ENCODE results near the gene SYNPO2.
"Not testable (repeated sequence)": the region's sequence is repeated elsewhere in the genome, so short reads cannot be mapped to it uniquely, and the experiment has no call there.

The SYNPO2 gene

GRCh38 chr4:119000400-119000799 lies 111.7 kb downstream of the SYNPO2 start:
- Histone ChIP-seq H3K27me3 (ENCODE audit: insufficient read depth, low read length, poor library complexity) (peaks cover 2% of the 10 kb centered on the region), H3K9me3 (ENCODE audit: insufficient read depth, low read length, severe bottlenecking) (no peaks in the 10 kb centered on the region), H3K36me3 (ENCODE audit: insufficient read depth, low read length) (no peaks in the 10 kb centered on the region), H3K9ac (ENCODE audit: low read depth, low read length) (no peak overlapping the region), H3K4me3 (ENCODE audit: low read depth in 1 of 2, low read length in 2 of 2) (no peak overlapping the region), H3K4me2 (ENCODE audit: insufficient read depth, low read length) (no peak overlapping the region), H4K20me1 (ENCODE audit: insufficient read depth, low read length) (no peaks in the 10 kb centered on the region), H3K79me2 (ENCODE audit: insufficient read depth, low read length) (no peaks in the 10 kb centered on the region), H2AFZ (ENCODE audit: low read depth, low read length) (no peak overlapping the region), H3K27ac (ENCODE audit: low read length) (no peak overlapping the region), H3K4me1 (ENCODE audit: insufficient read depth, low read length) (no peaks in the 10 kb centered on the region)
- no peak for TF ChIP-seq EZH2 (IDR thresholded peaks at IDR 0.05; ENCODE audit: borderline replicate concordance, low read depth, low read length, severe bottlenecking)
- TF ChIP-seq, protein P1, sequence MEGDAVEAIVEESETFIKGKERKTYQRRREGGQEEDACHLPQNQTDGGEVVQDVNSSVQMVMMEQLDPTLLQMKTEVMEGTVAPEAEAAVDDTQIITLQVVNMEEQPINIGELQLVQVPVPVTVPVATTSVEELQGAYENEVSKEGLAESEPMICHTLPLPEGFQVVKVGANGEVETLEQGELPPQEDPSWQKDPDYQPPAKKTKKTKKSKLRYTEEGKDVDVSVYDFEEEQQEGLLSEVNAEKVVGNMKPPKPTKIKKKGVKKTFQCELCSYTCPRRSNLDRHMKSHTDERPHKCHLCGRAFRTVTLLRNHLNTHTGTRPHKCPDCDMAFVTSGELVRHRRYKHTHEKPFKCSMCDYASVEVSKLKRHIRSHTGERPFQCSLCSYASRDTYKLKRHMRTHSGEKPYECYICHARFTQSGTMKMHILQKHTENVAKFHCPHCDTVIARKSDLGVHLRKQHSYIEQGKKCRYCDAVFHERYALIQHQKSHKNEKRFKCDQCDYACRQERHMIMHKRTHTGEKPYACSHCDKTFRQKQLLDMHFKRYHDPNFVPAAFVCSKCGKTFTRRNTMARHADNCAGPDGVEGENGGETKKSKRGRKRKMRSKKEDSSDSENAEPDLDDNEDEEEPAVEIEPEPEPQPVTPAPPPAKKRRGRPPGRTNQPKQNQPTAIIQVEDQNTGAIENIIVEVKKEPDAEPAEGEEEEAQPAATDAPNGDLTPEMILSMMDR (IDR thresholded peaks at IDR 0.05; ENCODE audit: borderline replicate concordance, extremely low read depth, low read length, poor library complexity, severe bottlenecking), result no peak
- DNase-seq, result no peak
- no peak for ATAC-seq (ENCODE audit: insufficient read depth, low read depth)

GRCh38 chr4:119002476-119002875 lies 113.8 kb downstream of the SYNPO2 start:
- Histone ChIP-seq H3K4me2 (ENCODE audit: insufficient read depth, low read length) (no peak overlapping the region), H3K9ac (ENCODE audit: low read depth, low read length) (no peak overlapping the region), H3K4me1 (ENCODE audit: insufficient read depth, low read length) (no peaks in the 10 kb centered on the region), H4K20me1 (ENCODE audit: insufficient read depth, low read length) (no peaks in the 10 kb centered on the region), H3K27ac (ENCODE audit: low read length) (no peak overlapping the region), H2AFZ (ENCODE audit: low read depth, low read length) (no peak overlapping the region), H3K79me2 (ENCODE audit: insufficient read depth, low read length) (no peaks in the 10 kb centered on the region), H3K9me3 (ENCODE audit: insufficient read depth, low read length, severe bottlenecking) (no peaks in the 10 kb centered on the region), H3K4me3 (ENCODE audit: low read depth in 1 of 2, low read length in 2 of 2) (no peak overlapping the region), H3K27me3 (ENCODE audit: insufficient read depth, low read length, poor library complexity) (peaks cover 2% of the 10 kb centered on the region), H3K36me3 (ENCODE audit: insufficient read depth, low read length) (no peaks in the 10 kb centered on the region)
- TF ChIP-seq, protein P1 (IDR thresholded peaks at IDR 0.05; ENCODE audit: borderline replicate concordance, extremely low read depth, low read length, poor library complexity, severe bottlenecking), result no peak
- TF ChIP-seq EZH2 (IDR thresholded peaks at IDR 0.05; ENCODE audit: borderline replicate concordance, low read depth, low read length, severe bottlenecking), result no peak
- no peak for ATAC-seq (ENCODE audit: insufficient read depth, low read depth)
- no peak for DNase-seq

DNA sequence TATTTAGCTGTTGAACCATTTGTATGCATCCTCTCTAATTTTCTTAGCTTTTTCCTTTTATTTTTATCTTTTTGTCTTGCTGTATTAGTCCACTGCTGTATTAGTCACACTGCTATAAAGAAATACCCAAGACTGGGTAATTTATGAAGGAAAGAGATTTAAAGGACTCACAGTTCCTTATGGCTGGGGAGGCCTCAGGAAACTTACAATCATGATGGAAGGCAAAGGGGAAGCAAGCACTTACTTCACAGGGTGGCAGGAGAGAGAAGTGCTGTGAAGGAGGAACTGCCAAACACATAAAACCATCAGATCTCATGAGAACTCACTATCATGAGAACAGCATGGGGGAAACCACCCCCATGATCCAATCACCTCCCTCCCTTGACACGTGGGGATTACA lies 114.3 kb downstream of the SYNPO2 start:
- H2AFZ ChIP-seq (ENCODE audit: low read depth, low read length); H3K9ac ChIP-seq (ENCODE audit: low read depth, low read length); H3K36me3 ChIP-seq (ENCODE audit: insufficient read depth, low read length); H3K27me3 ChIP-seq (ENCODE audit: insufficient read depth, low read length, poor library complexity); H3K4me2 ChIP-seq (ENCODE audit: insufficient read depth, low read length); ATAC-seq (ENCODE audit: insufficient read depth, low read depth); H3K79me2 ChIP-seq (ENCODE audit: insufficient read depth, low read length); H3K9me3 ChIP-seq (ENCODE audit: insufficient read depth, low read length, severe bottlenecking); H4K20me1 ChIP-seq (ENCODE audit: insufficient read depth, low read length); DNase-seq; H3K27ac ChIP-seq (ENCODE audit: low read length); H3K4me3 ChIP-seq (ENCODE audit: low read depth in 1 of 2, low read length in 2 of 2); H3K4me1 ChIP-seq (ENCODE audit: insufficient read depth, low read length): not testable (repeated sequence)

DNA sequence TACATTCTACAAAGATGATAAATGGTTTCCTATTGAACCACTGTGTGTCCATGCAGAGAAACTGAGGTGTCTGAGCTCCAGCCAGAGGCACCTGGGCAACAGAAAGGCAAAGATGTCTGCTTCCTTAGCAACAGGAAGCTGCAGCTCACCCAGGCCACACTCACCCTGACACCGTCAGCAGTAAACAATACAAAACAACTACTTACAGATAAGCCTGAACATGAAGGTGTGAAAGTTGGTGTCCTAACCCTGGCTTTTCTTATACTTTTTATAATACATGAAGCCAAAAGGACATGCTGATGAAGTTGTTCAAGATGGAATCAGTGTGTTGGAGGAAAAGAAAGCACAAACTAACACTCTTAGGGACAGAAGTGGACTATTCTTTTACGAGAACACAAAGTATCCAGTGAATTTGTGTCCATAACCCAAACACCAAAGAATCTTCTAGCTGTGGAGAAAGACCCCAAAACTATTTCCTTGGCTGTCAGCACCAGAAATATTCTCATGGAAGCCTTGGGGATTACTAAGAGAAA lies 117.3 kb downstream of the SYNPO2 start:
- Histone ChIP-seq H3K4me3 (ENCODE audit: low read depth in 1 of 2, low read length in 2 of 2) (no peak overlapping the region), H4K20me1 (ENCODE audit: insufficient read depth, low read length) (no peaks in the 10 kb centered on the region), H3K9me3 (ENCODE audit: insufficient read depth, low read length, severe bottlenecking) (no peaks in the 10 kb centered on the region), H3K4me1 (ENCODE audit: insufficient read depth, low read length) (no peaks in the 10 kb centered on the region), H3K27ac (ENCODE audit: low read length) (no peak overlapping the region), H3K79me2 (ENCODE audit: insufficient read depth, low read length) (no peaks in the 10 kb centered on the region), H3K4me2 (ENCODE audit: insufficient read depth, low read length) (no peak overlapping the region), H3K27me3 (ENCODE audit: insufficient read depth, low read length, poor library complexity) (peaks cover 3% of the 10 kb centered on the region), H2AFZ (ENCODE audit: low read depth, low read length) (no peak overlapping the region), H3K9ac (ENCODE audit: low read depth, low read length) (no peak overlapping the region), H3K36me3 (ENCODE audit: insufficient read depth, low read length) (no peaks in the 10 kb centered on the region)
- DNase-seq, result no peak
- no peak for TF ChIP-seq EZH2 (IDR thresholded peaks at IDR 0.05; ENCODE audit: borderline replicate concordance, low read depth, low read length, severe bottlenecking)
- TF ChIP-seq, protein P1 (IDR thresholded peaks at IDR 0.05; ENCODE audit: borderline replicate concordance, extremely low read depth, low read length, poor library complexity, severe bottlenecking), result no peak
- no peak for ATAC-seq (ENCODE audit: insufficient read depth, low read depth)

Measured in DND-41 (cell line).